OCI-LY1 (cell line): ENCODE measurements around the gene SPACA6.

ENCODE experiments used
- EZH2 ChIP-seq: fragments of 200-600 bp; sonication (generic), shearing (Covaris generic); IDR thresholded peaks from 2 replicates; pipeline ENCODE4 v1.8.0; 2017; ENCODE audit warnings: borderline replicate concordance, mixed run types, mild to moderate bottlenecking, antibody characterized with exemption, low read length, moderate library complexity, mixed read lengths
- TF ChIP-seq, protein P1 (sequence below): fragments of 200-600 bp; sonication (generic), shearing (Covaris generic); IDR thresholded peaks from 2 replicates; pipeline ENCODE4 v1.5.1; 2017; ENCODE audit warnings: mild to moderate bottlenecking, antibody characterized with exemption, low read length, moderate library complexity, mixed read lengths

DNA sequence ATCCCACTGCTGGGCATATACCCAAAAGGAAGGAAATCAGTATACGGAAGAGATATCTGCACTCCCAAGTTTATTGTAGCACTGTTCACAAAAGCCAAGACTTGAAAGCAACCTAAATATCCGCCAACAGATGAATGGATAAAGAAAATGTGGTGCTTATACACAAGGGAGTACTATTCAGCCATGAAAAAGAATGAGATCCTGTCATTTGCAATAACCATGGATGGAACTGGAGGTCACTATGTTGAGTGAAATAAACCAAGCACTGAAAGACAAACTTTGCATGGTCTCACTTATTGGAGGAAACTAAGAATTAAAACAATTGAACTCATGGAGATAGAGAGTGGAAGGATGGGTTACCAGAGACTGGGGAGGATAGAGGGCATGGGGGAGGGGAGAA lies 40.0 kb upstream of the SPACA6 start:
- TF ChIP-seq, protein P1, sequence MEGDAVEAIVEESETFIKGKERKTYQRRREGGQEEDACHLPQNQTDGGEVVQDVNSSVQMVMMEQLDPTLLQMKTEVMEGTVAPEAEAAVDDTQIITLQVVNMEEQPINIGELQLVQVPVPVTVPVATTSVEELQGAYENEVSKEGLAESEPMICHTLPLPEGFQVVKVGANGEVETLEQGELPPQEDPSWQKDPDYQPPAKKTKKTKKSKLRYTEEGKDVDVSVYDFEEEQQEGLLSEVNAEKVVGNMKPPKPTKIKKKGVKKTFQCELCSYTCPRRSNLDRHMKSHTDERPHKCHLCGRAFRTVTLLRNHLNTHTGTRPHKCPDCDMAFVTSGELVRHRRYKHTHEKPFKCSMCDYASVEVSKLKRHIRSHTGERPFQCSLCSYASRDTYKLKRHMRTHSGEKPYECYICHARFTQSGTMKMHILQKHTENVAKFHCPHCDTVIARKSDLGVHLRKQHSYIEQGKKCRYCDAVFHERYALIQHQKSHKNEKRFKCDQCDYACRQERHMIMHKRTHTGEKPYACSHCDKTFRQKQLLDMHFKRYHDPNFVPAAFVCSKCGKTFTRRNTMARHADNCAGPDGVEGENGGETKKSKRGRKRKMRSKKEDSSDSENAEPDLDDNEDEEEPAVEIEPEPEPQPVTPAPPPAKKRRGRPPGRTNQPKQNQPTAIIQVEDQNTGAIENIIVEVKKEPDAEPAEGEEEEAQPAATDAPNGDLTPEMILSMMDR, result no peak
- no peak for TF ChIP-seq EZH2
